GM18505 (cell line): ENCODE measurements around the gene MCC.

Source experiments
- ATAC-seq: cut with Tn5 transposase; IDR thresholded peaks from one replicate; pipeline ENCODE4 v1.9.1; 2021; ENCODE audit not compliant: unreplicated experiment
- POLR2A ChIP-seq: IDR thresholded peaks from 4 replicates; pipeline ENCODE4 v1.6.1; 2011; ENCODE audit warnings: borderline replicate concordance; ENCODE audit not compliant: insufficient read depth, insufficient read length; ENCODE audit errors: extremely low read depth

Gene MCC

GRCh38 chr5:113017881-113018635 lies 470.2 kb downstream of the MCC start:
- no peak for ATAC-seq
- TF ChIP-seq POLR2A, result no peak

GRCh38 chr5:113005454-113005853 lies 482.8 kb downstream of the MCC start:
- no peak for TF ChIP-seq POLR2A
- ATAC-seq, result no peak

GRCh38 chr5:113003763-113004162 lies 484.5 kb downstream of the MCC start:
- no peak for ATAC-seq
- no peak for TF ChIP-seq POLR2A

GRCh38 chr5:113002423-113002822 lies 485.8 kb downstream of the MCC start:
- ATAC-seq, result no peak
- no peak for TF ChIP-seq POLR2A

GRCh38 chr5:113000466-113000865 lies 487.8 kb downstream of the MCC start:
- no peak for ATAC-seq
- TF ChIP-seq POLR2A, result no peak

GRCh38 chr5:112998296-112998695 lies 490.0 kb downstream of the MCC start:
- no peak for ATAC-seq
- no peak for TF ChIP-seq POLR2A

GRCh38 chr5:112996830-112997374 lies 491.4 kb downstream of the MCC start:
- no peak for TF ChIP-seq POLR2A
- ATAC-seq, result no peak

- ATAC-seq, result peak; percentile 70
- TF ChIP-seq POLR2A, result no peak
Observed at GRCh38 chr5:112995764-112996618, 492.3 kb downstream of the MCC start.

- ATAC-seq, result no peak
- TF ChIP-seq POLR2A, result no peak
Observed at GRCh38 chr5:112986224-112986623, 502.0 kb downstream of the MCC start.

GRCh38 chr5:112983363-112983762 lies 504.9 kb downstream of the MCC start:
- no peak for TF ChIP-seq POLR2A
- no peak for ATAC-seq

- ATAC-seq, result no peak
- TF ChIP-seq POLR2A, result no peak
Observed at GRCh38 chr5:112979723-112980122, 508.5 kb downstream of the MCC start.

GRCh38 chr5:112978836-112979235 lies 509.4 kb downstream of the MCC start:
- TF ChIP-seq POLR2A, result no peak
- no peak for ATAC-seq

GRCh38 chr5:112977440-112977861 lies 510.8 kb downstream of the MCC start:
- no peak for ATAC-seq
- no peak for TF ChIP-seq POLR2A
